ENCODE measurements around the gene ZNF480.

GRCh38 chr19:52291781-52292180 is 5.2 kb upstream of the ZNF480 start:
- no peak for TF ChIP-seq EZH2 (IDR thresholded peaks at IDR 0.05)
- no peak for TF ChIP-seq POLR2AphosphoS5 (IDR thresholded peaks at IDR 0.05; ENCODE audit: borderline replicate concordance, low read depth, low read length)
- no peak for TF ChIP-seq FOXP2 (optimal IDR thresholded peaks at IDR 0.05; ENCODE audit: control extremely low read depth, extremely low read length, insufficient read depth)
